Mucosa of descending colon (tissue), 3 donors: ENCODE data around the gene C2orf76. TPM values are rescaled to one million over a fixed set of nuclear protein-coding genes. Genes with fewer than 3 reads are reported as not detected.

Experiments
- ATAC-seq: fragments of 200-7000 bp; cut with Tn5 transposase; one replicate; pipeline ENCODE4 v1.9.1; 2020; ENCODE audit warnings: mild to moderate bottlenecking, moderate library complexity
- DNase-seq, 3 donors: peaks; one replicate each; pipeline ENCODE4 v3.0.0-alpha.2; 2020
- H3K36me3 ChIP-seq: fragments of 200-600 bp; one replicate; pipeline ENCODE4 v1.8.0; 2021; ENCODE audit warnings: low read depth, mild to moderate bottlenecking
- H3K4me1 ChIP-seq: fragments of 200-600 bp; one replicate; pipeline ENCODE4 v1.8.0; 2021; ENCODE audit warnings: low read depth, mild to moderate bottlenecking
- H3K4me3 ChIP-seq: fragments of 200-600 bp; one replicate; pipeline ENCODE4 v1.8.0; 2021; ENCODE audit warnings: mild to moderate bottlenecking
- H3K9me3 ChIP-seq: fragments of 200-600 bp; one replicate; pipeline ENCODE4 v1.8.0; 2021; ENCODE audit warnings: mild to moderate bottlenecking
- CTCF ChIP-seq: fragments of 200-600 bp; IDR thresholded peaks from one replicate; pipeline ENCODE4 v1.8.0; 2022; ENCODE audit warnings: antibody characterized with exemption, mild to moderate bottlenecking
- intact Hi-C, 2 donors: fragments of 100-400 bp; cut with DNase I in 1 of 2; cut with micrococcal nuclease in 1 of 2; formaldehyde crosslinking; loops; one replicate each; pipeline versions ENCODE4 v1.11.0 to v1.11.1; 2022; cut with DNase I, micrococcal nuclease
- total RNA-seq, 3 donors: library from RNA; stranded (reverse); fragmentation: NEBNext Ultra II Directional in 2 of 3; extraction: Animal tissue kit (Norgen Biotek cat#: 25700) in 2 of 3; gene quantifications; one replicate each; pipeline versions ENCODE4 v1.2.1 to v1.2.4, GENCODE V29; 2021 to 2023
- donor health status: DM: no; HTN: no; CAD: no; lungs with moderate emphysema.
- donor health status: DM: no; HTN: no; CAD: no.
- donor health status: DM: no; HTN: yes; CAD: no.

C2orf76 gene
- total RNA-seq, 3 donors from 2014 or later, result 5.4 to 11.2 (median 5.5) TPM

GRCh38 chr2:119339562-119339923 is 27.1 kb downstream of the C2orf76 start:
- Histone ChIP-seq H3K4me1 (no peaks in the 10 kb centered on the region), H3K4me3 (no peak overlapping the region), H3K36me3 (no peaks in the 10 kb centered on the region), H3K9me3 (no peaks in the 10 kb centered on the region)
- ATAC-seq, result no peak
- no peak for TF ChIP-seq CTCF
- intact Hi-C loops, result no loop called here
- DNase-seq, result no peak

GRCh38 chr2:119338826-119339561 is 27.6 kb downstream of the C2orf76 start:
- no peaks in the 10 kb centered on the region for H3K36me3 ChIP-seq
- H3K9me3 ChIP-seq, result no peaks in the 10 kb centered on the region
- ATAC-seq, result peak; percentile 89
- TF ChIP-seq CTCF, result no peak
- no peak overlapping the region for H3K4me3 ChIP-seq
- no peaks in the 10 kb centered on the region for H3K4me1 ChIP-seq
- DNase-seq, result peak in 2 of 3 donors; percentile 47 to 65
- intact Hi-C loops, result no loop called here

- ATAC-seq (no peak), DNase-seq (no peak)
- intact Hi-C loops, result no loop called here
- H3K36me3 ChIP-seq, result no peaks in the 10 kb centered on the region
- no peaks in the 10 kb centered on the region for H3K9me3 ChIP-seq
- H3K4me1 ChIP-seq, result no peaks in the 10 kb centered on the region
- no peak for TF ChIP-seq CTCF
- no peak overlapping the region for H3K4me3 ChIP-seq
Observed at GRCh38 chr2:119338272-119338671, 28.4 kb downstream of the C2orf76 start.

GRCh38 chr2:119337749-119338148 is 28.9 kb downstream of the C2orf76 start:
- Histone ChIP-seq H3K4me1 (no peaks in the 10 kb centered on the region), H3K9me3 (no peaks in the 10 kb centered on the region), H3K36me3 (no peaks in the 10 kb centered on the region), H3K4me3 (no peak overlapping the region)
- DNase-seq, result no peak
- ATAC-seq, result no peak
- TF ChIP-seq CTCF, result no peak
- intact Hi-C loops, result no loop called here

- intact Hi-C loops, result no loop called here
- Histone ChIP-seq H3K36me3 (no peaks in the 10 kb centered on the region), H3K4me1 (no peaks in the 10 kb centered on the region), H3K4me3 (no peak overlapping the region), H3K9me3 (no peaks in the 10 kb centered on the region)
- TF ChIP-seq CTCF, result no peak
- DNase-seq (no peak), ATAC-seq (no peak)
Observed at GRCh38 chr2:119333833-119334232, 32.8 kb downstream of the C2orf76 start.

GRCh38 chr2:119333360-119333759 is 33.3 kb downstream of the C2orf76 start:
- intact Hi-C loops, result no loop called here
- Histone ChIP-seq H3K9me3 (no peaks in the 10 kb centered on the region), H3K4me1 (no peaks in the 10 kb centered on the region), H3K4me3 (no peak overlapping the region), H3K36me3 (no peaks in the 10 kb centered on the region)
- TF ChIP-seq CTCF, result no peak
- DNase-seq (no peak), ATAC-seq (peak; percentile 24)
